EL (cell line): Measurements from ENCODE around the gene SMAD3.
"Not testable (repeated sequence)": the region's sequence is repeated elsewhere in the genome, so short reads cannot be mapped to it uniquely, and the experiment has no call there.

Source experiments
- DNase-seq: peaks from one replicate; pipeline ENCODE4 v3.0.0-alpha.2; 2016

SMAD3 gene

GRCh38 chr15:67146234-67146633 lies 80.8 kb downstream of the SMAD3 start:
- DNase-seq = peak; percentile 83

GRCh38 chr15:67146875-67147381 lies 81.5 kb downstream of the SMAD3 start:
- peak; percentile 90 for DNase-seq

GRCh38 chr15:67147396-67147949 lies 82.1 kb downstream of the SMAD3 start:
- no peak for DNase-seq

- peak; percentile 89 for DNase-seq
Measured at GRCh38 chr15:67148196-67148701, 82.8 kb downstream of the SMAD3 start.

- DNase-seq = no peak
Measured at GRCh38 chr15:67149068-67149772, 83.8 kb downstream of the SMAD3 start.

GRCh38 chr15:67149773-67150022 lies 84.3 kb downstream of the SMAD3 start:
- DNase-seq = peak; percentile 29

GRCh38 chr15:67150023-67150860 lies 84.8 kb downstream of the SMAD3 start:
- DNase-seq = peak; percentile 99

GRCh38 chr15:67152429-67152828 lies 87.0 kb downstream of the SMAD3 start:
- no peak for DNase-seq

- not testable (repeated sequence) for DNase-seq
Measured at GRCh38 chr15:67153044-67153443, 87.6 kb downstream of the SMAD3 start.

GRCh38 chr15:67154249-67154648 lies 88.8 kb downstream of the SMAD3 start:
- no peak for DNase-seq

GRCh38 chr15:67156426-67156825 lies 91.0 kb downstream of the SMAD3 start:
- no peak for DNase-seq

GRCh38 chr15:67156834-67157233 lies 91.4 kb downstream of the SMAD3 start:
- no peak for DNase-seq

- DNase-seq = no peak
Measured at GRCh38 chr15:67157521-67158252, 92.3 kb downstream of the SMAD3 start.

GRCh38 chr15:67158367-67158766 lies 93.0 kb downstream of the SMAD3 start:
- no peak for DNase-seq

GRCh38 chr15:67161412-67161811 lies 96.0 kb downstream of the SMAD3 start:
- no peak for DNase-seq

GRCh38 chr15:67161881-67162280 lies 96.5 kb downstream of the SMAD3 start:
- no peak for DNase-seq

GRCh38 chr15:67163180-67163579 lies 97.8 kb downstream of the SMAD3 start:
- no peak for DNase-seq

- no peak for DNase-seq
Measured at GRCh38 chr15:67164401-67164791, 99.0 kb downstream of the SMAD3 start.

GRCh38 chr15:67164811-67165253 lies 99.4 kb downstream of the SMAD3 start:
- no peak for DNase-seq

- DNase-seq = no peak
Measured at GRCh38 chr15:67165254-67166253, 100.2 kb downstream of the SMAD3 start.

GRCh38 chr15:67166280-67167009 lies 101.0 kb downstream of the SMAD3 start:
- no peak for DNase-seq
